Measurements from ENCODE around the gene NAA20. TPM values are rescaled to one million over a fixed set of nuclear protein-coding genes. Genes with fewer than 3 reads are reported as not detected.

The NAA20 gene
- total and polyA plus RNA-seq, 2 of the 13 experiments (the other 11 are each of a cell fraction or from before 2014, with no cell fraction given) = 81.9 to 82.8 TPM

DNA sequence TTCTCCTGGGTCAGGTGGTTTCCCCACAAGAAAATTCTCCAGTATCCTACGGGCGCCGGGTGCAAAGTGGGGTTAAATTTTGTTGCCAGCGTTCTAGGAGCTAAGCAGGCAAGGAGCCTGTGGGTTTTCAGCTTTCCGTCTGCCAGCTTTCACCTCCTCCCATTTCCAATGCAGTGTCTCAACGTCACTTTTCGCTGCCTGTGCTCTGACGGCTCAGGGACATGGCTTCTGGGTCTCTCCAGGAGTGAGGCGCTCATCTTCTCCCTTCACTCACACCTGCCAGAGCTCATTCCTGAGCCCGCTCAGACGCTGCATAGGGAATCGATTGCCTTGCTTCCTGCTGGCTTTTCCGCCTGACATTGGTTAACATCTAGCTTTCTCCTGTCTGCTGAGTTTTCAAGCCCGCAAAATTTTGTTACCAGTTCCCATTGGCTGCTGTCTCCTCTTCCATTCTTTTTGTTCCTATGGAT lies 7.3 kb upstream of the NAA20 start (continued):
- TF ChIP-seq, protein P1, sequence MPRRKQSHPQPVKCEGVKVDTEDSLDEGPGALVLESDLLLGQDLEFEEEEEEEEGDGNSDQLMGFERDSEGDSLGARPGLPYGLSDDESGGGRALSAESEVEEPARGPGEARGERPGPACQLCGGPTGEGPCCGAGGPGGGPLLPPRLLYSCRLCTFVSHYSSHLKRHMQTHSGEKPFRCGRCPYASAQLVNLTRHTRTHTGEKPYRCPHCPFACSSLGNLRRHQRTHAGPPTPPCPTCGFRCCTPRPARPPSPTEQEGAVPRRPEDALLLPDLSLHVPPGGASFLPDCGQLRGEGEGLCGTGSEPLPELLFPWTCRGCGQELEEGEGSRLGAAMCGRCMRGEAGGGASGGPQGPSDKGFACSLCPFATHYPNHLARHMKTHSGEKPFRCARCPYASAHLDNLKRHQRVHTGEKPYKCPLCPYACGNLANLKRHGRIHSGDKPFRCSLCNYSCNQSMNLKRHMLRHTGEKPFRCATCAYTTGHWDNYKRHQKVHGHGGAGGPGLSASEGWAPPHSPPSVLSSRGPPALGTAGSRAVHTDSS (CRISPR knock-in tag; conservative IDR thresholded peaks at IDR 0.05) = no peak
- TF ChIP-seq ZNF180 (CRISPR knock-in tag; IDR thresholded peaks at IDR 0.05; ENCODE audit: borderline replicate concordance, low read depth) = no peak
- TF ChIP-seq CHCHD3 (CRISPR knock-in tag; IDR thresholded peaks at IDR 0.05) = no peak
- TF ChIP-seq, protein P2, sequence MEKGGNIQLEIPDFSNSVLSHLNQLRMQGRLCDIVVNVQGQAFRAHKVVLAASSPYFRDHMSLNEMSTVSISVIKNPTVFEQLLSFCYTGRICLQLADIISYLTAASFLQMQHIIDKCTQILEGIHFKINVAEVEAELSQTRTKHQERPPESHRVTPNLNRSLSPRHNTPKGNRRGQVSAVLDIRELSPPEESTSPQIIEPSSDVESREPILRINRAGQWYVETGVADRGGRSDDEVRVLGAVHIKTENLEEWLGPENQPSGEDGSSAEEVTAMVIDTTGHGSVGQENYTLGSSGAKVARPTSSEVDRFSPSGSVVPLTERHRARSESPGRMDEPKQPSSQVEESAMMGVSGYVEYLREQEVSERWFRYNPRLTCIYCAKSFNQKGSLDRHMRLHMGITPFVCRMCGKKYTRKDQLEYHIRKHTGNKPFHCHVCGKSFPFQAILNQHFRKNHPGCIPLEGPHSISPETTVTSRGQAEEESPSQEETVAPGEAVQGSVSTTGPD (CRISPR knock-in tag; IDR thresholded peaks at IDR 0.05) = no peak
- TF ChIP-seq, protein P3, sequence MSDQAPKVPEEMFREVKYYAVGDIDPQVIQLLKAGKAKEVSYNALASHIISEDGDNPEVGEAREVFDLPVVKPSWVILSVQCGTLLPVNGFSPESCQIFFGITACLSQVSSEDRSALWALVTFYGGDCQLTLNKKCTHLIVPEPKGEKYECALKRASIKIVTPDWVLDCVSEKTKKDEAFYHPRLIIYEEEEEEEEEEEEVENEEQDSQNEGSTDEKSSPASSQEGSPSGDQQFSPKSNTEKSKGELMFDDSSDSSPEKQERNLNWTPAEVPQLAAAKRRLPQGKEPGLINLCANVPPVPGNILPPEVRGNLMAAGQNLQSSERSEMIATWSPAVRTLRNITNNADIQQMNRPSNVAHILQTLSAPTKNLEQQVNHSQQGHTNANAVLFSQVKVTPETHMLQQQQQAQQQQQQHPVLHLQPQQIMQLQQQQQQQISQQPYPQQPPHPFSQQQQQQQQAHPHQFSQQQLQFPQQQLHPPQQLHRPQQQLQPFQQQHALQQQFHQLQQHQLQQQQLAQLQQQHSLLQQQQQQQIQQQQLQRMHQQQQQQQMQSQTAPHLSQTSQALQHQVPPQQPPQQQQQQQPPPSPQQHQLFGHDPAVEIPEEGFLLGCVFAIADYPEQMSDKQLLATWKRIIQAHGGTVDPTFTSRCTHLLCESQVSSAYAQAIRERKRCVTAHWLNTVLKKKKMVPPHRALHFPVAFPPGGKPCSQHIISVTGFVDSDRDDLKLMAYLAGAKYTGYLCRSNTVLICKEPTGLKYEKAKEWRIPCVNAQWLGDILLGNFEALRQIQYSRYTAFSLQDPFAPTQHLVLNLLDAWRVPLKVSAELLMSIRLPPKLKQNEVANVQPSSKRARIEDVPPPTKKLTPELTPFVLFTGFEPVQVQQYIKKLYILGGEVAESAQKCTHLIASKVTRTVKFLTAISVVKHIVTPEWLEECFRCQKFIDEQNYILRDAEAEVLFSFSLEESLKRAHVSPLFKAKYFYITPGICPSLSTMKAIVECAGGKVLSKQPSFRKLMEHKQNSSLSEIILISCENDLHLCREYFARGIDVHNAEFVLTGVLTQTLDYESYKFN (CRISPR knock-in tag; conservative IDR thresholded peaks at IDR 0.05) = no peak; the same call in 1 of the 2 replicates
- TF ChIP-seq AGO1 (IDR thresholded peaks at IDR 0.05; ENCODE audit: low read depth, low read length, poor library complexity, severe bottlenecking) = no peak
- no peak for TF ChIP-seq ZNF549 (CRISPR knock-in tag; IDR thresholded peaks at IDR 0.05)
- TF ChIP-seq TBX2 (CRISPR knock-in tag; IDR thresholded peaks at IDR 0.05; ENCODE audit: borderline replicate concordance) = no peak
- TF ChIP-seq TSC22D2 (CRISPR knock-in tag; IDR thresholded peaks at IDR 0.05; ENCODE audit: borderline replicate concordance) = no peak
- TF ChIP-seq HMG20B (CRISPR knock-in tag; conservative IDR thresholded peaks at IDR 0.05) = no peak
- TF ChIP-seq ZNF264 (CRISPR knock-in tag; IDR thresholded peaks at IDR 0.05) = 0 out of 2 replicates have a peak, but pooled peaks have one; percentile 34
- 0 out of 2 replicates have a peak, but pooled peaks have one; percentile 26 for TF ChIP-seq ZFP37 (CRISPR knock-in tag; IDR thresholded peaks at IDR 0.05; ENCODE audit: borderline replicate concordance)
- peak; percentile 59; the same call in 1 of the 2 replicates for TF ChIP-seq ZNF775 (CRISPR knock-in tag; IDR thresholded peaks at IDR 0.05; ENCODE audit: borderline replicate concordance)
- peak; percentile 34; the same call in 1 of the 2 replicates for TF ChIP-seq GABPB1 (CRISPR knock-in tag; IDR thresholded peaks at IDR 0.05)
- no peak; the same call in 1 of the 2 replicates for TF ChIP-seq HDAC1 (CRISPR knock-in tag; IDR thresholded peaks at IDR 0.05)
- TF ChIP-seq ZNF546 (CRISPR knock-in tag; conservative IDR thresholded peaks at IDR 0.05) = no peak
- peak; percentile 87 for TF ChIP-seq ZNF598 (CRISPR knock-in tag; IDR thresholded peaks at IDR 0.05; ENCODE audit: borderline replicate concordance)
- TF ChIP-seq ZBTB21 (CRISPR knock-in tag; IDR thresholded peaks at IDR 0.05) = peak; percentile 51; the same call in 1 of the 2 replicates
